Stimulated activated naive CD8-positive, alpha-beta T cell treated with anti-CD3 and anti-CD28 coated beads, Interleukin-15, Interleukin-2, amounts not matched to agents 100 U/mL and 50 U/mL, for 24 hours (primary cell): Measurements from ENCODE around the gene ZNF8.
A peak's percentile ranks its signal among the peaks of the same experiment; 100 is the strongest.
"Not testable (repeated sequence)": the region's sequence is repeated elsewhere in the genome, so short reads cannot be mapped to it uniquely, and the experiment has no call there.

Source experiments
- ATAC-seq: fragments of 150-1000 bp; cut with Tn5 transposase; one replicate; pipeline ENCODE4 v1.10.0; 2021
- DNase-seq: peaks from one replicate; pipeline ENCODE4 v3.0.0; 2021

ZNF8 gene

GRCh38 chr19:58296104-58296503, 17.3 kb downstream of the ZNF8 start:
- DNase-seq, result no peak
- no peak for ATAC-seq

DNA sequence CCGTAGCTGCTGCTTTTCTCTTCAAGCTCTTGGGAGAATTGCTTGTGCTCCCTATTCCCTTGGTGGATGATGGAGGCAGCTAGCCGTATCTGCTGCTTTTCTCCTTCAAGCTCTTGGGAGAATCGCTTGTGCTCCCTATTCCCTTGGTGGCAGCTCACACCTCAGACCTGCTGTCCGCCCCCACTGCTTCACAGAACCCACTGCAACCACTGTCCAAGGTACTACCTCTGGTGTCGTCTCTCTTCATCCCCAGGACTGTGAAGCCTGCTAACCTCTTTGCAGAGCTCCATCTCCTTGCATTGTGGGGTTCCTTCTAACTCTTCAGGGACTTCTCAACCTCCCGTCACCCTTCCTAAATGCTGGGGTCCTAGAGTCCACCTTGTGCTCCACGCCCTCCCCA, 21.9 kb downstream of the ZNF8 start:
- DNase-seq (no peak), ATAC-seq (no peak)

DNA sequence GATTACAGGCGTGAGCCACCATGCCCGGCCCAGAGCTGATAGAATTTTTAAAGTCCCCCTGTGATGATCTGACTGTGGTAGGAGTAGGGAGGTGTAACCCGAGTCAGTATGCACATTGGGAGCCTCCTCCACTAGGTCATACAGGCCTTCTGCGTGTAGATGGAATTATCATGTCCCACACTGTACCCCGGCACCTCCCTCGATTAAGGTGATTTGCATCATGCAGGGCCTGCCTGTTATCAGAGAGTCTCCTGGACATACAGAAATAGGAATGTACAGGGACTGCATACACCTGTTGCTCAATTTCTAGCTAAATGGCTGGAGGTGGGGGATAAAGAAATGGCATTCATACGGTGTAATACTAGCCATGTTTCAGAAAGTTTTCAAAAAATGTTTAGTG, 25.5 kb downstream of the ZNF8 start:
- no peak for ATAC-seq
- no peak for DNase-seq

DNA sequence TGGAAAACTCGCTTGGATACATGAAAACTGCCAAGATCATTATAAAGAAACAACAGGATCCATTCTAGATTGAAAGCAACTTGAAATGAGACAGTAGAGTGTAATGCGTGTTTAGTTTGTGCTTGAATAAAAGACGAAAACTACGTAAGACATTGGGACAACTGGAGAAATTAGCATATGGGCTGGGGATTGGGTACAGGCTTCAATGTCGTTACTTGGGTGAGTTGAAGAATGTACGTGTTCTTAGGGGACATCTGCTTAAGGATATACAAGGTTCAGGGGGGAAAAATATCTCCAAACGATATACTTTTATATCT, 26.0 kb downstream of the ZNF8 start:
- no peak for ATAC-seq
- DNase-seq, result no peak

GRCh38 chr19:58305065-58305931, 26.5 kb downstream of the ZNF8 start, which contains the start of gene ERVK3-1:
TSS of gene ERVK3-1 (plus strand) at chr19:58305377. CDS start at chr19:58312169, 6,792 bp downstream.
- peak; percentile 99 for ATAC-seq
- peak; percentile 94 for DNase-seq

DNA sequence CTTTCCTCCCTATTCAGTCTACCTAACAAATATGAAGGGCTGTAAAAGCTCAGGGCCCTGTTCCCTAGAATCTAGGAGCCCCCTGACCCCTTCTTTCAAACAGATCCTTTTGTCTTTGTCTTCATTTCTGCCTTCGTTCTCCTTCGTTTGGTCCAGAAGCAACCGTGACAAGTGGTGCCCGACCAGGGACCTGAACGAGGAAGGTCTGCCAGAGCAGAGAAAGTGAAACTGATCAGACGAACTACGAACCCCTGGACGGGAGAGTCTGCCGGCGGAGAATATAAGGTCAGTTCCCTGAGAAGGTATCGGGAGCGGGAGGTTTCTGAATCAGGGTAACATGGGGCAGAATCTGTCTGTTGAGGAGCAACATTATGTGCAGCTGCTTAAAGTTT, 27.2 kb downstream of the ZNF8 start:
- ATAC-seq, result no peak
- DNase-seq, result peak; percentile 18

- no peak for ATAC-seq
- no peak for DNase-seq
Measured at GRCh38 chr19:58307736-58308135, 29.0 kb downstream of the ZNF8 start.

DNA sequence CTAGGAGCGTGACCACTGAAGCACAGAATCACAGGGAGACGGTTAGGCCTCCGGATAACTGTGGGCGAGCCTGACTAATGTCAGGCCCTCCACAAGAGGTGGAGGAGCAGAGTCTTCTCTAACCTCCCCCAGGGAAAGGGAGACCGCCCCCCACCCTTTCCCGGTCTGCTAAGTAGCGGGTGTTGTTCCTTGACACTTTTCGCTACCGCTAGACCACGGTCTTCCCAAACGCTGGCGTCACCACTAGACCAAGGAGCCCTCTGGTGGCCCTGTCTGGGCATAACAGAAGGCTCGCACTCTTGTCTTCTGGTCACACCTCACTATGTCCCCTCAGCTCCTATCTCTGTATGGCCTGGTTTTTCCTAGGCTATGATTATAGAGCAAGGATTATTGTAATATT, 31.9 kb downstream of the ZNF8 start:
- peak; percentile 22 for DNase-seq
- ATAC-seq, result not testable (repeated sequence)

DNA sequence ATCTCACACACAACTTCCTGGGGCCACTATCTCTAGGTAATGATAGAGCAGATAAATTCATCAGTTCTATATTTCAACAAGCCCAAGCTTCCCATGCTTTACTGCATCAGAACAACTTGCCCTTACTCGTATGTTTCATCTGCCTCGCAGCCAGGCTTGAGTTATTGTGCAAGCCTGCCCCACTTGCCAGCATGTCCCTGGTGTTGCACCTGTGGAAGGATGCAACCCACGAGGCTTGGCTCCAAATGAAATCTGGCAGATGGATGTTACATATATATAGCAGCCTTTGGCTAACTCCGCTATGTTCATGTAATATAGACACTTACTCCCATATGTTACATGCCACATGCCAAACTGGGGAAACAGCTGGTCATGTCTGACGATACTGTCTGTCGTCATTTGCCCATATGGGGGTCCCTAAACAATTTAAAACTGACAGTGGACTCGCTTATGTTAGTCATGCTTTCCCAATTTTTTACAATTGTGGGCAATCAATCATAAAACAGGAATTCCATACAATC, 32.6 kb downstream of the ZNF8 start:
- ATAC-seq, result no peak
- DNase-seq, result no peak

- no peak for ATAC-seq
- DNase-seq, result no peak
Measured at GRCh38 chr19:58315580-58315979, 36.8 kb downstream of the ZNF8 start.

DNA sequence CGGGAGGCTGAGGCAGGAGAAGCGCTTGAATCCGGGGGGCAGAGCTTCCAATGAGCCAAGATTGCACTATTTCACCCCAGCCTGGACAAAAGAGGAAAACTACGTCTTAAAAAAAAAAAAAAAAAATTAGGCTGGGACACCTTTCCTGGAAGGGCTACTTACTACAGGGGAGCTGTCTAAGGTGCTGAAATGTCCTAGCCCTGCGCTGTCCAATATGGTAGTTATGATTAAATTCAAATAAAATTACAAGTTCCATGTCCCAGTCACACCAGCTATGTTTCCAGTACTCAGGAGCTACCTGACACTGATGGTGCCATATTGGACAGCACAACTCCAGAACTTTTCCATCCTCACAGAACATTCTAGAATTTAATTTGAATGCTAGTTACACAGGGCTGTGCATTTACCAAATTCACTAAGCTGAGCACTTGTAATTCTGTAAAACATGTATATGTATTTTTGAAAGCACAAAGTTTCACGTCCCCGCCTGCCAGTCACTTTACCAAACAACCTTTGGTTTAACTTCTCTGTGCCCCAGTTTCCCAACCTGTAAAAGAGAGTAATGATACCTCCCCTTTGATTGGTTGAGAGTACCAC, 38.8 kb downstream of the ZNF8 start:
- DNase-seq, result no peak
- no peak for ATAC-seq

DNA sequence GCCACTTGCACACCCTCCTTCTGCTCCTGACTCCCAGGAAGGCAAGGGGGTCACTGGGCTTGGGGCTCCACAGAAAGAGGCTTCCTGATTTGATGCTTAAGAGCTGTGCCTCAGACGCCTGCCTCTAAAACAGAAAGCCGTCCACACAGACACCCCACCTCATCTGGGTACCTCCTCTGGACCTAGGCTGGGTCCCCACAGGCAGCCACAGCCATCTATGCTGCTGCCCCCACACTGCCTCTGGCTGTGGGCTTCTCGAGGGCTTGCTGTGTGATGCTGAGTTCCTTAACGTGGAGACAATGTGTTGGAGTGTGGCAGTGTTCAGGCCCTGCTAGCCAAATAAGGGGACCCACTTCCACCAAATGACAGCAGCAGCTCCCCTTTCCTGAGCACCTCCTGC, 39.5 kb downstream of the ZNF8 start:
- no peak for DNase-seq
- ATAC-seq, result no peak

GRCh38 chr19:58319241-58319640, 40.5 kb downstream of the ZNF8 start:
- DNase-seq, result no peak
- no peak for ATAC-seq

DNA sequence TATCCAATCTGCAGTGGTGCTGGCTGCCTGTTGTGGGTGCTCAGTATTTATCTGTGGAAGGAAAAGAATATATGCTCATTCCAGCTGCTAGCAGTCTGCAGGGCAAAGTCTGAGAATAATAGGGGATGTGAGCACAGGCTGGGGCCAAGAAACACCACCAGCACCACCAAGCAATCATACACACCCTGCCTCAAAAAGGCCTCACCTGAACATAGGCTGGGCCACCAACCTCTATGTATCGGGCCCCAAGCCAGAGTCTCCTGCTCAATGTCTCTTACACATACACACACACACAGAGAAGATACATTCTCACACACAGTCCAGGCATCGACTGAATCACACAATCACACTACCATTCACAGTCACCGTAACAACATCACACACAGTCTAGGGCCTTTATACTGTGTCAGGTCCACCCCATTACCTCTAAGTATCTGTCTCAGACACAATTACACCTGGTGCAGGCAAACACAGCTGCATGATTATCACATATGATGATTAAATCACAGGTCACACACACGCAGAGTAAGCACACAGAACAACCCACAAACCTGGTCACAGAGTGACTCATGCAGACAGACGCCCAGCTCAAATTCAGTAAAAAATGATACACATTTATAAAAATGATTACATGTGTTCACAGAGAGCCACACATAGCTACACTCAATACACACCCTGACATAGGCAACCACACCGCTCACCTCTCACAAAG, 46.7 kb downstream of the ZNF8 start:
- ATAC-seq (no peak), DNase-seq (no peak)

- DNase-seq (no peak), ATAC-seq (no peak)
Measured at GRCh38 chr19:58326501-58326913, 47.8 kb downstream of the ZNF8 start.

GRCh38 chr19:58326914-58327726, 48.4 kb downstream of the ZNF8 start, which contains the start of gene ZSCAN22:
TSS of gene ZSCAN22 (plus strand) at chr19:58326994. CDS start at chr19:58334803, 7,809 bp downstream.
- DNase-seq (peak; percentile 94), ATAC-seq (peak; percentile 96)

DNA sequence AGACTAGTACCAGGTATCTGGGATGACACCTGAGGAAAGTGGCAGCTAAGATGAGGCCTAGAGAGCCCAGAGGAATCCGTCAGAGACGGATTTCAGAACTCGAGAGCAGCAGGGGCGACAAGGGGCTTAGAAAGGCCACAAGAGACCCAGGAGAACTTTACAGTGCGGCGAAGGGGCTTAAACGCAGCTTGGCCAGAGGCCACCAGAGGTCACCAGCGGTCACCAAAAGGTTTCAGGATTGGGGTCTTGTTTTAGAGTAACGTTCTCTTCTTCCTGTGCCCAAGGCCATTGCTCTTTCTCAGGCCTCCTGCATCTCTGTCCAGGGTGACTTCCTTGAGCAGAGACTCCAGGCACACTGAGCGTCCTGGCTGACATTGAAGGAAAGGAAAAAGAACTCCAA, 50.2 kb downstream of the ZNF8 start:
- peak; percentile 52 for DNase-seq
- no peak for ATAC-seq

DNA sequence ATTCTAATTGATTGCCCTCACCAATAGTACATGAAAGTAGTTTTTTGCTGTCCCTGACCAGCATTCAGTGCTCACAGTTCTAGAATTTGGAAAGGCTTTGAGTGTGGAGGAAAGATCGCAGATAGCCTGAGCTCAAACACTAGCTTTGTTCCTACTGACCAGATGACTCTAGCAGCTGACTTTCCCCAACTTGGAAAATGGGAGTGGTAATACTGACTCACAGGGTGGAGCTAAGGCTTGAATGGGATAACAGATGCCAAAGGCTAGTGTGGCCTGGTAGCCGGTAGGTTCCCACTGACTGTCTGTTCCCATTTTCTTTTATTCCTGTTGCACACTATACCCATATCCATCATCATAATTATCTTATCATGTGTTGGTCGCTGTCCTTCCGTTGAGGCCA, 51.7 kb downstream of the ZNF8 start:
- ATAC-seq (no peak), DNase-seq (no peak)

- ATAC-seq, result no peak
- DNase-seq, result no peak
Measured at GRCh38 chr19:58332697-58333096, 53.9 kb downstream of the ZNF8 start.

DNA sequence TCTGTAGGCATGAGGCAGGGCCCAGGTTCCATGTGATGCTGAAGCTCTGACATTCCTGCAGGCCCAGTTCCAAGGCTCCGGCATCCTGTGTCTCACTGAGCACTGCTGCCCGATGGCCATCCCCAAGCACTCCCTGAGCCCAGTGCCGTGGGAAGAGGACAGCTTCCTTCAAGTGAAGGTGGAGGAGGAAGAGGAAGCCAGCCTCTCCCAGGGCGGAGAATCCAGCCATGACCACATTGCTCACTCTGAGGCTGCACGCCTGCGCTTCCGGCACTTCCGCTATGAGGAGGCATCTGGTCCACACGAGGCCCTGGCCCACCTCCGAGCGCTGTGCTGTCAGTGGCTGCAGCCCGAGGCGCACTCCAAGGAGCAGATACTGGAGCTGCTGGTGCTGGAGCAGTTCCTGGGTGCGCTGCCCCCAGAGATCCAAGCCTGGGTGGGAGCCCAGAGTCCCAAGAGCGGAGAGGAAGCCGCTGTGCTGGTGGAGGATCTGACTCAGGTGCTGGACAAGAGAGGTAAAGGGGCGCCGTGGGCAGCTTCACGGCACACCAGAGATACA, 56.0 kb downstream of the ZNF8 start:
- DNase-seq (no peak), ATAC-seq (no peak)

DNA sequence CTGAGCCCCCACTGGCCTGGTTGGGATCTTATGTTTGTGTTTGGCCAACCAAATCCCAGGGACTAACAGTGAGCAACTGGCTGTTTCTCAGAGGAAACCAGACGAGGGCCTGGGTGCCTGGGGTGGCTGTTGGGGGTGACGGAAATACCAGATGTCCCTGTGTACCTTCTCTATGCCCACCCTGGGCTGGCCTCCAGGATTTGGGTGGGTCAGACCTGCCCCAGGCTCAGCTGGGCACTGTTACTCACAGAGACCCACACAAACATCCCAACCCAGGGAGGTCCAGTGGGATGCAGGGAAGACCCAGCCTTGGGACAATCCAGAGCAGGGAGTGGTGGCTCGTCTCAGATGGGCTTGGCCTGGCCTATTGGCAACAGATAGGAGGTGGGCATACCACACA, 56.9 kb downstream of the ZNF8 start:
- DNase-seq (no peak), ATAC-seq (no peak)

- DNase-seq (no peak), ATAC-seq (no peak)
Measured at GRCh38 chr19:58336216-58336615, 57.5 kb downstream of the ZNF8 start.
